RWPE1 (cell line): ENCODE measurements around the gene SCT.

Source experiments
- CTCF ChIA-PET: fragments of 350-600 bp; sonication (Branson Sonifier 250); formaldehyde crosslinking; extraction: SDS; loops from one replicate; lab custom pipeline; 2021; lab: Yijun Ruan, JAX
- POLR2A ChIA-PET: fragments of 400-600 bp; formaldehyde crosslinking; extraction: SDS; loops from one replicate; lab custom pipeline; 2020; ENCODE audit warnings: antibody characterized with exemption; ENCODE audit not compliant: low non-redundant PET; lab: Yijun Ruan, JAX
- DNase-seq: peaks from one replicate; pipeline ENCODE4 v3.0.0; 2012; ENCODE audit warnings: low spot score
- H3K27ac ChIP-seq: fragments of 450-650 bp; 2 replicates; pipeline ENCODE4 v1.5.1; 2017
- TF ChIP-seq, protein P1 (sequence below): fragments of 450-650 bp; conservative IDR thresholded peaks from 2 replicates; pipeline ENCODE4 v1.5.1; 2017; ENCODE audit warnings: low read depth, mild to moderate bottlenecking

Gene SCT

DNA sequence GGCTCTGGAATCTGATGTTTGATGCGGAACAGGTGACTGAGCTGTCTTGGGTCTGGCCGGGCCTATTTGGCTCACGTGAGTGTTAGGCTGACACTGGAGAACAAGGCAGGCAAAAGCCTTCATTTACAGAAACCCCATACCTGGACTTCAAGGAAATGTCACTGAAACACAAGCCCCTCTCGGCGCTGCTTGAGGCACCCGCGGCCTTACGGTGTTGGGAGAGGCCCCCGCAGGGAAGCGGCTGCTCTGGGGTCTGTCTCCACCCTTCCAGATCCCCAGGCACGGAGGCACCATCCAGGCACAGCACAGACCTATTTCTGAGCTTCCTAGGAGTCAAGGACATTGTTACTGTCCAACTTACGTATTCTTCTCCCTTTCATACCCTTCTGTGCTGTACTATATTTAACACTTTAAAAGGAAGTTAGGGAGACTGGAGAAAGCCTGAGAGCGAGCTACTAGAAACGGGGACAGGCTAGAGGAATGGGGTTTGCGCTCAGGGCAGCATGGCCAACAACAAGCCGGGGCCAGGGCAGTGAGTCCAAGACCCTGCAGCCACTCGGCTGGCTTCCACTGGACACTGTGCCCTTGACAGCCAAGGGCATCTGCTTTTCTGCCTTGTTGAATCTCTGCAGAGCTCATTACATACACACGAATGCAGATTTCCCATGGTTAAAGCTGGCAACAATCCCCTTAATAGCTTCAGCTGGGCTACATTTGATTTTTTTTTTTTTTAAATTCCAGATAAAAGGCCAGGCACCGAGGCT is 33.9 kb upstream of the SCT start:
- H3K27ac ChIP-seq = peak overlapping the region; percentile 87
- CTCF ChIA-PET = interaction anchor here (0.5 kb wide), 1 partner anchor 9 kb away, joined by 3 read pairs; no protein-coding TSS in a partner anchor
- POLR2A ChIA-PET = no interaction called here
- no peak for DNase-seq
- TF ChIP-seq, protein P1, sequence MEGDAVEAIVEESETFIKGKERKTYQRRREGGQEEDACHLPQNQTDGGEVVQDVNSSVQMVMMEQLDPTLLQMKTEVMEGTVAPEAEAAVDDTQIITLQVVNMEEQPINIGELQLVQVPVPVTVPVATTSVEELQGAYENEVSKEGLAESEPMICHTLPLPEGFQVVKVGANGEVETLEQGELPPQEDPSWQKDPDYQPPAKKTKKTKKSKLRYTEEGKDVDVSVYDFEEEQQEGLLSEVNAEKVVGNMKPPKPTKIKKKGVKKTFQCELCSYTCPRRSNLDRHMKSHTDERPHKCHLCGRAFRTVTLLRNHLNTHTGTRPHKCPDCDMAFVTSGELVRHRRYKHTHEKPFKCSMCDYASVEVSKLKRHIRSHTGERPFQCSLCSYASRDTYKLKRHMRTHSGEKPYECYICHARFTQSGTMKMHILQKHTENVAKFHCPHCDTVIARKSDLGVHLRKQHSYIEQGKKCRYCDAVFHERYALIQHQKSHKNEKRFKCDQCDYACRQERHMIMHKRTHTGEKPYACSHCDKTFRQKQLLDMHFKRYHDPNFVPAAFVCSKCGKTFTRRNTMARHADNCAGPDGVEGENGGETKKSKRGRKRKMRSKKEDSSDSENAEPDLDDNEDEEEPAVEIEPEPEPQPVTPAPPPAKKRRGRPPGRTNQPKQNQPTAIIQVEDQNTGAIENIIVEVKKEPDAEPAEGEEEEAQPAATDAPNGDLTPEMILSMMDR = no peak

DNA sequence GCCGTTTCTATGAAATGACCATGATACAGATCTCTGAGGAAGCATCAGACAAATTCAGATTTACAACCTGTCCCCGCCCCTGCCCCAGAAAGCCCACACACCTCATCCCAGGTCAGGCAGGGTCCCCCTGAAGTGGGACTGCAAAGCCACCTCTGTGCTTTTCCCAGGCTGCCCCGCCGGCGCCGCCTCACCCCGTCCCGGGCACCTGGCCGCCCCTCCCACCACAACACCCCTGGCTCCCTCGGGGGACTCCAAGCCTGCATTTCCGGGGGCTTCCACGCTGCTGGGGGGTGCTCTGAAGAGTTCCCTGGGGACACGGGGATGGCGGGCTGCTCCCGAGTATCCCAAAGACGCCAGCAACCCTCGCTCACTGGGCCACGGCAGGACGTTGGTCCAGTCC is 33.3 kb upstream of the SCT start:
- TF ChIP-seq, protein P1 = no peak
- ChIA-PET POLR2A (no interaction called here), CTCF (no interaction called here)
- H3K27ac ChIP-seq = peak overlapping the region; percentile 87
- DNase-seq = no peak

DNA sequence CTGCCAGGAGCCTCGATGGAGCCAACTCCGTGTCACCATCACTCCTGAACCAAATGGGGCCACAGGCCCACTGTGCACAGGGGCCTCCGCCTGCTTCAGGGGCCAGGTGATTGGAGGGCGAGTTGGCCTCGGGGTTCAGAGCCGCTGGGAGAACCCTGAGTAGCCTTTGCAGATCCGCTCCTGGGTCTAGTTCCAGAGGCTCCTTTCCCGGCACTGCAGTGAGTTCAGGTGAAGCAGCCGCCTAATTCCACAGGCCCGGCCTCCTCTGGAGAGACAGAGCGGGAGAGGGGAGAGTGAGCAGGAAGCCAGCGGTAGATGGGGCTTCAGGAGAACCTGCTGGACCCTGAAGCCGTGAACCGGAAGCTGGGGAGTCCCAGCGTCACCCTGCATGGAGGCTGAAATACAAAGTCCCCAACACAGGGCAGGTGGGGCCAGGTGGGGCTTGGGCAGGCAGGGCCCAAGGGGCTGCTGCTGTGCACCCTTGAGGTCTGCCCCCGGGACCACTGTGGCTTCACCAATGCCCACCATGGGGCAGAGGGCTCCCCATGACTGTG is 32.6 kb upstream of the SCT start:
- DNase-seq = no peak
- ChIA-PET POLR2A (no interaction called here), CTCF (no interaction called here)
- peak overlapping the region; percentile 87 for H3K27ac ChIP-seq
- TF ChIP-seq, protein P1 = no peak

DNA sequence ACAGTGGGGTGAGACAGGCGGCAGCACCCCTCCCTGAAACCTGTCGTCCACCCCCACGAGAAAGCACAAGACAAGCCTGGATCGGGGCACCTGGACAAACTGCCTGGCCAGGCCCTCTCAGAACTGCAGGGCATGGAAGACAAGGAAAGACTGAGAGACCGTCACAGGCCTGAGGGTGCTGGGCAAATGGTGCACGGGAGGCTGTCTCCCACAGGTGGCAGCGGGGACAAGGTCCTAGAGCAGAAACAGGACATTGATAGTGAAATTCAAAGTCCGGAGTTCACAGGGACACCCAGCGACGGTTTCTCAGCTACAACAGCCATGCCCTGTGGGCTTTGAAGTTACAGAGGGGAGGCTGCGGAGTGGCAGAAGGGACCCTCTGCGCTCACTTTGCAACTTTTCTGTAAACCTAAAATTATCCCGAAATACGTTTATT is 30.7 kb upstream of the SCT start:
- ChIA-PET POLR2A (no interaction called here), CTCF (no interaction called here)
- peak overlapping the region; percentile 87 for H3K27ac ChIP-seq
- no peak for DNase-seq
- TF ChIP-seq, protein P1 = no peak

DNA sequence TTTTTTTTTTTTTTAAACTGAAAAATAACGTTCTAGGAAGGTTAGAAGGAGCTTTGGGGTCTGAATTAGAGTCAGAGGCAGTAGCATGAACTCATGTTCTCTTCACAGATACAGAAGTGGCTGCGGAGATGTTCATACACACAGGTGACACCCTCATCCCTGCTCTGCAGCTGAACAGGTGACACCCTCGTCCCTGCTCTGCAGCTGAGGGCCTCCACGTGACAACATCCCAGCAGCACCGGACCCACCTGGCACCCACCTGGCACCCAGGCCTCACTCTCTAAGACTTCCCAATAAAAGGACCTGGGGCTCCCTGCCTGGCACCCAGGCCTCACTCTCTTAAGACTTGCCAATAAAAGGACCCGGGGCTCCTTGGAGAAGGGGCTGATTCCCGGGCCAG is 29.9 kb upstream of the SCT start:
- ChIA-PET POLR2A (interaction anchor here (0.7 kb wide), 1 partner anchor 21 kb away, joined by 3 read pairs; no protein-coding TSS in a partner anchor), CTCF (no interaction called here)
- TF ChIP-seq, protein P1 = no peak
- DNase-seq = no peak
- peak overlapping the region; percentile 87 for H3K27ac ChIP-seq

DNA sequence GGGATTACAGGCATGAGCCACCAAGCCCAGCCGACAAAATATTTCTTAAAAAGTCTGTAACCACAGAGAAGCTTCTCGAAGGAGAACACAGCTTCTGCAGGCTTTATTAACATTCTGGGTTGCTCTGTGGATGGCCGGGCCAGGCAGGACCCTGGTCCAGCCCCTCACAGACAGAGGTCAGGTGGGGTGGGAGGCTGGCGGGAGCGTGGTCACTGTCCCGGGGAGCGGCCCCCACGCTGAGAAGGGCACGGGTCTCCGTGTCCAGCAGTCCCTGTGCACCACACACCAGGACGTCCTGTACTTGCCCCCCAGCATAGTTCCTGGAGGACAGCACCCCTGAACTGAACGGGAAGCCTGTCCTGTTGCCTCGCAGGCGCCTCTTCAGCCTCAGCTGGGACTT is 29.4 kb upstream of the SCT start:
- POLR2A ChIA-PET = interaction anchor here (0.7 kb wide), 1 partner anchor 20 kb away, joined by 3 read pairs; no protein-coding TSS in a partner anchor
- TF ChIP-seq, protein P1 = no peak
- no peak for DNase-seq
- H3K27ac ChIP-seq = peak overlapping the region; percentile 87; the same call in 1 of the 2 replicates
- CTCF ChIA-PET = no interaction called here
